DMS 273 (cell line): ENCODE measurements around the gene KRIT1.

ENCODE experiments used
- DNase-seq: peaks from one replicate; lab custom pipeline; 2025; ENCODE audit not compliant: unreplicated experiment; lab: John Stamatoyannopoulos, UW

KRIT1 gene

GRCh38 chr7:92156990-92157389 lies 88.7 kb downstream of the KRIT1 start:
- DNase-seq, result peak; percentile 12

DNA sequence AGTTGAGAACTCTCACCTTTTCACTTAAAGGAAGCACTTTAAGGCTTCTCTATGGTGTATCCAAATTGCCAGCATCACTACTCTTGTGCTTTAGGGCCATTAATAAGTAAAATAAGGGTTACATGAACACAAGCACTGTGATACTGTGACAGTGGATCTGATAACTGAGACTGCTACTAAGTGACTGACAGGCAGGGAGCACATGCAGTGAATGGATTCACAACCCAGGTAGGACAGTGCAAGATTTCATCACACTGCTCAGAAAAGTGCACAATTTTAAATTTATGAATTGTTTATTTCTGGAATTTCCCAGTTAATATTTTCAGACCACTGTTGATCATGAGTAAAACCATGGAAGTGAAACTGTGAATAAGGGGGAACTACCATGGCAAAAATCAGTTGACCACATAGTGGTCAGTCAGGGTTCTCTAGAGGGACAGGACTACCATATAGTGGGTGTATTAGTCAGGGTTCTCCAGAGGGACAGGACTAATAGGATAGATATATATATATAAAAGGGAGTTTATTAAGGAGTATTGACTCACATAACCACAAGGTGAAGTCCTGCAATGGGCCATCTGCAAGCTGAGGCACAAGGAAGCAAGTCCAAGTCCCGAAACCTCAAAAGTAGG lies 90.5 kb downstream of the KRIT1 start:
- DNase-seq, result no peak

GRCh38 chr7:92150450-92151017 lies 95.2 kb downstream of the KRIT1 start:
- DNase-seq, result peak; percentile 64

DNA sequence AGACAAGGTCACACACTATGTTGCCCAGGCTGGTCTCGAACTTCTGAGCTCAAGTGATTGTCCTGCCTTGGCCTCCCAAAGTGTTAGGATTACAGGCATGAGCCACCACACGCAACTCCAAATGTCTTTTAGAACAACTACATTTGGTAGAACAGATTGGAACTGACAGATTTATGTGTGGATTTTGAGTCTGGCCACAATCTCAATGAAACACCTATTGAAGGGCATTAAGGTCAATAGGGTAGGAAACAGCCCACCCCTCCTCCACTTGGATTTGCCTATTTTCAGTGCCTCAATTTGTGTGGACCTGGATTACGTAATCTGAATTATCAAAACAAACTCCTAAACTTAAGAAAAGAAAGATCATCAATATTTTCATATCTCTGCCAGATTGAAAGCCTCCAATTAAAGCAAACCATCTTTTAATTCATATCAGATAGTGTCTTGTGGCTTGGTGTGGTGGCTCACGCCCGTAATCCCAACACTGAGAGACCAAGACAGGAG lies 95.9 kb downstream of the KRIT1 start:
- DNase-seq, result no peak
